Eye (tissue), 1 donor: Measurements from ENCODE around the gene MCRIP2.
A peak's percentile ranks its signal among the peaks of the same experiment; 100 is the strongest.

ENCODE experiments used
- DNase-seq: peaks from one replicate; pipeline ENCODE4 v3.0.0-alpha.2; 2015

Gene MCRIP2

DNA sequence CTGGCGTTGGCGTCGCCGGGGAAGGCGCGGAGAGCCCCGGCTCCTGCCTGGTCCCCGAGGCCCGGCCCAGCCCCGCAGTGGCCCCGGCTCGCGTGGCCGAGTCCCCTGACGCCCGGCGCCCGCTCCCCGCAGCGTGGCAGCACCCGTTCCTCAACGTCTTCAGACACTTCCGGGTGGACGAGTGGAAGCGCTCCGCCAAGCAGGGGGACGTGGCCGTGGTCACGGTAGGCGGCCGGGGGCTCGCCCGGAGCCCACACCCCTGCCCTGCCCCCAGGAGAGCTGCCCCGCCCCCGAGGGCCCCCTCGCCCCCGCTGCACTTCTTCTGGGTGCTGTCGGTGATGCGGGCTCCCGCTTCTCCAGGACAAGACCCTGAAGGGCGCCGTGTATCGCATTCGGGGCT, 8.0 kb downstream of the MCRIP2 start:
- DNase-seq: no peak

DNA sequence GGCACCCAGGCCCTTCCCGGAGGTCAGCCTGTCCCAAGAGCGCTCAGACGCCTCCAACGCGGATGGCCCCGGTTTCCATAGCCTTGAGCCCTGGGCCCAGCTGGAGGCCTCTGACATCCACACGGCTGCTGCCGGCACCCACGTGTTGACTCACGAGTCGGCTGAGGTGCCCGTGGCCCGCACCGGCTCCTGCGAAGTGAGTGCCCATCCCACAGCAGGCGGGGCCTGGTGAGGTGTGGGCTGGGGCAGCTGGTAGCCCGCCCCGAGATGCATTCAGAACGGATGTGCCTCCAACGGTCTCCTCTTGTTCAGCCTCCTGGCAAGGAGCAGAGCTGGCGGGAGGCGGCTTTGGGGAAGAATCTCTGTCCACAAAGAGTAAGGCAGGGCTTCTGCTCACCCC, 10.2 kb downstream of the MCRIP2 start:
- DNase-seq: no peak

DNA sequence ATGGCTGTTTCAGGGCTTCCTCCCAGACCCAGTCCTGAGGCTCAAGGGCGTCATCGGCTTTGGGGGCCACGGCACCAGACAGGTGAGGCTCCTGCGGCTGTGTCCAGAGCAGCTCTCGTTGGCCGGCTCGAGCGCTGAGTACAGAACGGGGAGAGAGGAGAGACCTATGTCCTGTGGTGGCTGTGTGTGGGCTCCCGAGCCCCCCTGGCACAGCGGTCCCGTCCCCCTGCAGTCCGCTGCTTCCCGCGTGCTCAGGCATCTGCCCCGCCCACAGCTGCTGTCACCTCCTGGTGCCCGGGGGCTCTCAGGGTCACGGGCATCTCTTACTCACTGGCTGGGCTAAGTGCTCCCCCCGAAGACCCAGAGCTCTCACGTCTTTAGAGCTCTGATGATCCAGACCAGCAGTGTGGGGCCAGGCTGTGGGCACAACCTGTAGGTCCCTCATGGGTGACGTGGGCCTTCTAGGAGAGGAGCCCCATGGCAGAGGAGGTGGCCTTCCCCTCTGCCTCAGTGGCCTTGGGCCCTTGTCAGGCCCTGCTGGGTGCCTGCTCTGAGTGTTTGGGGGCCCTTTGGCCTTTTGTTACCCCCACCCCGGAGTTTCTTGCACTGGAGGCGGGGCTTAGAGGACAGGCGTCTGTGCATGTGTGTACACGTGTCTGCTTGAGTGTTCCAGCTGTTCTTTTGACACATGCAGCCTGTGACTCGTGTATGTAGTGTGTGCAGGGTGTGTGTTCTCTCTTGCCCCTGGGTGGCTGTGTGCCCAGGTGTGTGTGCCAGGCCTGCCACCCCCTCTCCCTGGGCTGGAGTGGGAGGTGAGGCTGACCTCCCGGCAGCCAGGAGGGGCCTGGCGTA, 11.1 kb downstream of the MCRIP2 start:
- no peak for DNase-seq

DNA sequence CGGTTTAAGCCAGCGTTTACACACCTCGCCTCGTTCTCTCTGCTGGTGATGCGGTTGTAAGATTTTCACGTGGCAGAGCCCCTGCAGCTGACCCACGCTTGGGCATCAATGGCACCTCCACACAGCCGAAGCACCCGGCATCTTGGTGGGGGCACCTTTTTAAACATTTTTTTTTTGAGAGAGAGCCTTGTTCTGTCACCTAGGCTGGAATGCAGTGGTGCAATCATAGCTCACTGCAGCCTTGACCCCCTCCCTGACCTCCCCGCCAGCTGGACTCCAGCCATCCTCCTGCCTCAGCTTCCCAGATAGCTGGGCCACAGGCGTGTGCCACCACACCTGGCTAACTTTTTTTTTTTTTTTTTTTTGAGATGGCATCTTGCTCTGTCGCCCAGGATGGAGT, 12.4 kb downstream of the MCRIP2 start:
- no peak for DNase-seq

DNA sequence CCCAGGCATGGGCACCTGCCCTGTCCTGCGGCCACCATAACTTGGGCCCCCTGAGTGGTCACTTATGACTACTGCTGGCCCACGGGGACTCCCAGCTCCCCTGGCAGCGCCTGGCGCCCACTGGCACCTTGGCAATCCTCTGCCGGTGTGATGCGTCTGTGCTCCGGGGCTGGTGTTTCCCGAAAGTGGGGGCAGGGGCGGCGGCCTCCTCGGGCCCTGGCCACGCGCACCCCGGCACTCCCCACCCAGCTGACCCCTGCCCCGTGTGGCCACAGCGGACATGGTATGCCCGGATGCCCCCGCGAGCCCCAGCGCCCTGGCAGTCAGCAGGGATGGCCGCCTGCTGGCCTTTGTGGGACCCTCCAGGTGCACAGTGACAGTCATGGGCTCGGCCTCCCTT, 15.9 kb downstream of the MCRIP2 start:
- DNase-seq: no peak

DNA sequence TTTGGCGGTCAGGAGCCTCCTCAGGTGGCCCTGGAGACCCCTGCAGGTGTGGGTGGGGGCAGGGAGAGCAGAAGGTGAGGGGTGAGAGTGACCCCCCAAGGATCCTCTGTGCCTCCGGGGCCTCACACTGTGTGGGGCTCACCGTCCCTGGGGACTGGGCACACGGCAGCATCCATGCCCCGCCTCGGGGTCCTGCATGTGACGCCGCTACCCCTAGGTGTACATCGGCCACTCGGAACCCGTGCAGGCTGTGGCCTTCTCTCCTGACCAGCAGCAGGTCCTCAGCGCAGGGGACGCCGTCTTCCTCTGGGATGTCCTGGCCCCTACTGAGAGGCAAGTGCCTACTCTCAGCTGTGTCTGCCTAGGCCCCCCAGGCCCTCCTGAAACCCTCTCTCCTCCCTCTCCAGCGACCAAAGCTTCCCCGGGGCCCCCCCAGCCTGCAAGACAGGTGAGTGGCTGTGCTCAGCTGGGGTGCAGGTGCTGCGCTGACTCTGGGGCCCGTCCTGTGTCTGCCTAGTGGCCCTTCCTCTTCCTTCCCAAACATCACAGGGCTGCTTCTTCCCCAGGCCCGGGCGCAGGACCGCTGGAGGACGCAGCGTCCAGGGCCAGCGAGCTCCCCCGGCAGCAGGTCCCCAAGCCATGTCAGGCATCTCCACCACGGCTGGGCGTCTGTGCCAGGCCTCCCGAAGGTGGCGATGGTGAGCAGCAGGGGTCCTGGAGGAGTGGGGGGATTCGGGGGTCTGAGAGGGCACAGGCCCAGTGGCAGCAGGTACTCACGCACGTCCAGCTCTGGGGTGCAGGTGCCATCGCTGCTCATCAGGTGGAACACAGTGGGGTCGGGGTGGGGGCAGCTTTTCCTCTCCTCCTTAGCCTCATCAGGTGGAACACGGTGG, 17.3 kb downstream of the MCRIP2 start:
- no peak for DNase-seq

DNA sequence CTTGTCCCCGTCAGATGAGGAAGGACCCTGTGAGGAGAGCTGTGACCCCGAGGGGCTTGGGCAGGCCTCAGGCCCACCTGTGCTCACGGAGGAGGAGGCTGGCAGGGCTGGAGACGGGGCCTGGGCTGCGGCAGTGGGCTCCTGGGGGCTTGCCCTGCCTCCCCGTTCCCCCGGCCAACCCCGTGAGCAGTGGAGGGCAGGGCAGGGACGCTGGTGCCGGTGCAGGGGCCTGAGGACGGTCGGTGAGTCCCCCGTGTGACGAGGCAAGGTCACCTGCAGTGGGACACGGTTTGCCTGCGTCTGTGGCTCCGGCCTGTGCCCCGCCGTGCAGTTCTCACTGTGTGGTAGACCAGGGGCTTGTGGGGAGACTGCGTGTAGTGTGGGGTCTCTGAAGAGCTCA, 18.0 kb downstream of the MCRIP2 start:
- no peak for DNase-seq

DNA sequence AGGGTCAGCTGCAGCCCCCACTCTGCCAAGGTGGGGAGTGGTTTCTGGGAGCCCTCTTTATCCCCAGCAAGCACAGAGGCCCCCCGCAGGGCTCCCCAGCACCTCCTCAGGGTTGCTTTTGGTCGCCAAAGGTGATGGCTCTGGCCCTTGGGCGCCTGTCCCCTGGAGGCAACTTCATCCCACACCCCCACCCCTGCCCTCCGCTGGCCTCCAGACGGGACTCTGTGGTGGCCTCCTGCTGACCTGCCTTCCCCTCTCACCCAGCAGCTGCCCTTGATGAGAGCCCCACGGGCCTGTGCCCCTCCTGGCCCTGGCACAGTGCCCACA, 18.5 kb downstream of the MCRIP2 start:
- DNase-seq: no peak

DNA sequence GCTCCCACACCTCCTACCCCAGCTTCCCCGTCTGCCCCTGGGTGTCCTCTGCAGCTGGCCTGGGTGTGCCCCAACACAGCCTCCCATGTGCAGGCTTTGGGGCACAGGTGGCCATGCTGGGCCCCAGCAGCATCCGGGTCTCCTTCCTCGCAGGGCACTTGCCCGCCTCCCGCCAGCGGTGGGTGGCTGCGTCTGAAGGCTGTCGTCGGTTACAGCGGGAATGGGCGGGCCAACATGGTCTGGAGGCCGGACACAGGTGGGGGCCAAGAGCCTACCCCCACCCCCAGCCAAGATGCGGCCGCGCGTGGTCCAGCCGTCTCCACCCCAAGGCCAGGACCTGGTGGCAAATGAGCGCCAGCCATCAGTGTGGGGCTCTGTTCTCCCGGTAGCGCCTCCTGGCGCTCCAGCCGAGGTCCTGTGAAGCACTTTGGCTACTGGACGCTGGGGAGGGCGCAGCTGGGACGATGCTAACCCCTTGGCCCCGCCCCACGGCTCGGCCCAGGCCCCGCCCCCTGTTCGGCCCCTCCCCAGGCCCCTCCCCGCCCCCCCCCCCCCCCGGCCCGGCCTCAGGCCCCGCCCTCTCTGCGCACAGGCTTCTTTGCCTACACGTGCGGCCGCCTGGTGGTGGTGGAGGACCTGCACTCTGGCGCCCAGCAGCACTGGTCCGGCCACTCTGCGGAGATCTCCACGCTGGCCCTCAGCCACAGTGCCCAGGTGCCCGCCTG, 19.0 kb downstream of the MCRIP2 start:
- peak; percentile 92 for DNase-seq

DNA sequence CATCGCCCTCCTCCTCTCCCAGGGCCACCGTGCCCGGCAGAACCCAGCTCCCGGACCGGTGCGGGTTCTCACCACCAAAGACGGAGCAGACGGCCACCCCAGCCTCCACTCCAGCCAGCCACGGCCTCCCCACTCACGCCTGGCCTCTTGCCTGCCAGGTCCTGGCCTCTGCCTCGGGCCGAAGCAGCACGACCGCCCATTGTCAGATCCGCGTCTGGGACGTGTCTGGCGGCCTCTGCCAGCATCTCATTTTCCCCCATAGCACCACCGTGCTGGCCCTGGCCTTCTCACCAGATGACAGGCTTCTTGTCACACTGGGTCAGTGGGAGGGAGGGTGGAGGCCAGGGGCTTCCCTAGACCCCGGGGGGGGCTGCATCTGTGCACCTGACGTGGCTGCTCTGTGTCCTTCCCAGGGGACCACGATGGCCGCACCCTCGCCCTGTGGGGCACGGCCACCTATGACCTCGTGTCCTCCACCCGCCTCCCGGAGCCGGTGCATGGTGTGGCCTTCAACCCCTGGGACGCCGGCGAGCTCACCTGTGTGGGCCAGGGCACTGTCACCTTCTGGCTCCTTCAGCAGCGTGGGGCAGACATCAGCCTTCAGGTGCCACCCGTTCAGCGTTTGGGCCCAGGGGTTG, 19.7 kb downstream of the MCRIP2 start:
- no peak for DNase-seq

DNA sequence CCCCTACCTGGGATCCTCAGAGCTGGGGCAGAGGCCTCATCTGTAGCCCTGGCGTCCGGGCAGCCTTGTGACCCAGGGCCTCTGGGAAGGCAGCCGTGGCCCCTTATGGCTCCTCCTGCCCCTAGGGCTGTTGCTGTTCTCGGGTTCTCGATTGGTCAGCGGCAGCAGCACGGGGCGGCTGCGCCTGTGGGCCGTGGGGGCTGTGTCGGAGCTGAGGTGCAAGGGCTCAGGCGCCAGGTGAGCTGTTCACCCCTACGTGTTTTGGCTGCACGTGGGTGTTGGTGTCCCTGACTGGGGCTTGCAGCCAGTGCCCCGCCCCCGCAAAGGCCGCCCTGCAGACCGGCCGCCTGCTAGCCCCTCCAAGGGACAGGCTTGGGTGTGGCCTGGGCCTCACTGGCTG, 20.5 kb downstream of the MCRIP2 start:
- no peak for DNase-seq

DNA sequence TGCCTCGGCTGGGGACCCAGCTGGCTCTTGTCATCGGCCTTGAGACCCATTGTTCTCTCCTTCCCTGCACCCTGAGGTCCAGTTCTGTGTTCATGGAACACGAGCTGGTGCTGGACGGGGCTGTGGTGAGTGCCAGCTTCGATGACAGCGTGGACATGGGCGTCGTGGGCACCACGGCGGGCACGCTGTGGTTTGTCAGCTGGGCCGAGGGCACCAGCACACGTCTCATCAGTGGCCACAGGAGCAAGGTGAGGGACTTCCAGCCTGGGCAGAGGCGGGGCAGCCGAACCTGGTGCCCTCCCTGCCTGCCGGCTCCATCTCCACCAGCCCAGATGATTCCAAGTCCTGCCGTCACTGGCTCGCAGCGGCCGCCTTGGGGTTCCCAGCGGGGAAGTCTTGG, 21.0 kb downstream of the MCRIP2 start:
- DNase-seq: no peak

DNA sequence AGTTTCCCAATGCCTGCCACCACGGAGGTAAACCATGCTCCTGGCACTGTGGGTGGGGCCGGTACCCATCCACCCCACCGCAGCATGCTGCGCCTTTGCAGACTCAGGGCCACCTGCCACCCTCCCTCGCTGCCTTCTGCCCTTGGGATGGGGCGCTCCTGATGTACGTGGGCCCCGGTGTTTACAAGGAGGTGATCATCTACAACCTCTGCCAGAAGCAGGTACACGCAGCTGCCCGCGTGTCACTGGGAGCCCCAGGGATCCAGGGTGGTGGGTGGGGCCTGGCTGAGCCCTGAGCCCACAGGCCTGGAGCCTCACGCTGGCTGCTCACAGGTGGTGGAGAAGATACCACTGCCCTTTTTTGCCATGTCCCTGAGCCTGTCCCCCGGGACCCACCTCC, 24.9 kb downstream of the MCRIP2 start:
- DNase-seq: no peak

DNA sequence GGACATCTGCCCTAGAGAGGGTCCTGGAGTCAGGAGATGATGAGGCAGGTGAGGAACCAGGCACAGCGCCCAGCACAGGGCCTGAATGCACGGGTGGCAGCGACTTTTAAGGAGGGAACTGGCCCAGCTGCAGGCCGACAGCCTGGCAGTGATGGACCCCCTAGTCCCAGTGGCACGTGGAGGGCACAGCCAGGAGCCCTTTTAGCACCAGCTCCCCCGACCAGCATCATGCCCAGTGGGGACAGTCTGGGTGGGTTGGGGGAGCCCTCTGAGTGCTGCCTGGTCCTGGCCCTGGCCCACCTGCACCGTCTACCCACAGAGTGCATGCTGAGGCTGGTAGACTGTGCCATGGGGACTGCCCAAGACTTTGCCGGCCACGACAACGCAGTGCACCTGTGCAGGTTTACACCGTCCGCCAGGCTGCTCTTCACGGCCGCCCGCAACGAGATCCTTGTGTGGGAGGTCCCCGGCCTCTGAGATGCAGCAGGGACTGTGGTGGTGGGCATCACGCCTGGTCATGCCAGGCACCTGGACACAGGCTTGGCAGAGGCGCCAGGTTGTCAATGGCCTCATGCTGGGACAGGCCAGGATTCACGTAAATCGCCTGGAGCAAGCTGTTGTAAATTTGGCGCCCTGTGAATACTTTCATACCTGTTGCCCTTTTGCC, 25.6 kb downstream of the MCRIP2 start:
- no peak for DNase-seq

DNA sequence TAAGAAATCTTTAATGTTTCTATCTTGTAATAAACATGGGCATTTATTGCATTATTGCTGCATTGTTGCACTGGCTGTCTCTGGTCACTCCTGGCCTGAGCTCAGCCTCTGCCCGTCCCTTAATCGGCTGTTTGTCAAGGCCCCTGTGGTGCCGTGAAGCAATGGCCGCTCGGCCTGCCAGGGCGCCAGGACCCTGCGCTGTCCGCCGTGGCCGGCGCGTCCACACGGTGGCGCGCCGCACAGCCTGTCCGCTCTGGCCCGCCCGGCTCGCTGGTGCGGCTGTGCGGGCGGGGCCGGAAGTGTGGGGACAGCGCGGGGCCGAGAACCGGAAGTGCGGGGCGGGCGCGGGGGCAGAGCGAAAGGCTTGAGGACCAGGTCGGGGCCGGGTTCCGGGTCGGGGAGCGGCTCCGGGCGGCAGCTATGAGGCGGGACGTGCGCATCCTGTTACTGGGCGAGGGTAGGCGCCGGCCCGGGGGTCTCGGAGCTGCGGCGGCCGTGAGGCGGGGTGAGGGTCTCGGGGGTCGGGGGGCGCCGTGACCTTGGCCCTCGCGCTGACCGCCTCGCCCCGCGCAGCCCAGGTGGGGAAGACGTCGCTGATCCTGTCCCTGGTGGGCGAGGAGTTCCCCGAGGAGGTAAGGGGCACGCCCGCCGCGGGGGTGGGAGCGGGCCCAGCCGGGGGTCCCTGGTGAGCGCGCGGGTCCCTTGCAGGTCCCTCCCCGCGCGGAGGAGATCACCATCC, 26.3 kb downstream of the MCRIP2 start, which contains the start of gene RHOT2:
Gene RHOT2, plus strand, starts transcription at position 353 of the 739 bp plus-strand sequence. Its CDS starts 68 bp downstream, at position 421.
- DNase-seq: peak; percentile 95

DNA sequence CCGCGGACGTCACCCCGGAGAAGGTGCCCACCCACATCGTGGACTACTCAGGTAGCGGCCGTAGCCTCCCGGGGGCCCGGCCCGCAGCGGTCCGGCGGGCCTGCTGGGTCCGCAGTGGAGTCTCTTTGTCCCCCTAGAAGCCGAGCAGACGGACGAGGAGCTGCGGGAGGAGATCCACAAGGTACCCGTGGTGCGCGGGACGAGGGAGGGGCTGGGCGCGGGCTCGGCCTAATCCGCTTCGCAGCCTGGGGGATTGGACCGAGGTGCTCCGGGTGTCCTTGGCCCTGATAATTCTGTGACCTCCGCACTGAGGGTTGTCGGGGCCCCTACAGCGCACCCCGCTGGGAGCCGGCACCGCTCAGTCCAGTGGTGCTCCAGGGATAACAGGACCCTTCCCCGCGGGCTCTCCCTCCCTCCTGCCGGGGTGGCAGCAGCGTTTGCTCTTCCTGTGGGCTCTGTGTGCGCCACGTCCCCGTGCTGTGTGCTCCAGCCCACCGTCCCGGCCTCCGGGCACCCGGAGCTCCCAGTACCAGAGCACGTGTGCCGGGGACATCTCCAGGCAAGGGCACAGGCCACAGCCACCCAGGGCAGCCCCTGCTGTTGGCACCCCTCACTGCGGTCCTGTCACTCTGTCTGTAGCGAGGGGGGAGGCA, 27.0 kb downstream of the MCRIP2 start:
- DNase-seq: peak; percentile 13

DNA sequence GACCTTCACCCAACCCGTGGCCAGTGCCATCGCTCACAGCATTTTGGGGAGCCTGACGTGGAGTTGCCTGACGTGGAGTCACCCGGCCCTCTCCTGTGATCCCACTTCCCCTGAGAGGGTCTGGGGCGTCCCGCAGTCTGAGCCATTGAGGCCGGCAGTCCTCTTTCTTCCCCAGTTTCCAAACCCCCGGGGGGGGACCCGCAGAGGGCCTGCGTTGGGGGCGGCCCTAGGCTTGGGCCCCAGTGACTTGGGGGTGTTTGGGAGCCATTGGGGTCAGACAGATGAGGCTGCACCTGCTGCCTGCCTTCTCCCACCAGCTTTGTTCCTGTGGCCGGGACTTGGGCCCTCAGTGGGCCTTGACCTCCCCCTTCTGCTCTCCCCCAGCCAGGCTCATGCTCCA, 28.0 kb downstream of the MCRIP2 start:
- no peak for DNase-seq

DNA sequence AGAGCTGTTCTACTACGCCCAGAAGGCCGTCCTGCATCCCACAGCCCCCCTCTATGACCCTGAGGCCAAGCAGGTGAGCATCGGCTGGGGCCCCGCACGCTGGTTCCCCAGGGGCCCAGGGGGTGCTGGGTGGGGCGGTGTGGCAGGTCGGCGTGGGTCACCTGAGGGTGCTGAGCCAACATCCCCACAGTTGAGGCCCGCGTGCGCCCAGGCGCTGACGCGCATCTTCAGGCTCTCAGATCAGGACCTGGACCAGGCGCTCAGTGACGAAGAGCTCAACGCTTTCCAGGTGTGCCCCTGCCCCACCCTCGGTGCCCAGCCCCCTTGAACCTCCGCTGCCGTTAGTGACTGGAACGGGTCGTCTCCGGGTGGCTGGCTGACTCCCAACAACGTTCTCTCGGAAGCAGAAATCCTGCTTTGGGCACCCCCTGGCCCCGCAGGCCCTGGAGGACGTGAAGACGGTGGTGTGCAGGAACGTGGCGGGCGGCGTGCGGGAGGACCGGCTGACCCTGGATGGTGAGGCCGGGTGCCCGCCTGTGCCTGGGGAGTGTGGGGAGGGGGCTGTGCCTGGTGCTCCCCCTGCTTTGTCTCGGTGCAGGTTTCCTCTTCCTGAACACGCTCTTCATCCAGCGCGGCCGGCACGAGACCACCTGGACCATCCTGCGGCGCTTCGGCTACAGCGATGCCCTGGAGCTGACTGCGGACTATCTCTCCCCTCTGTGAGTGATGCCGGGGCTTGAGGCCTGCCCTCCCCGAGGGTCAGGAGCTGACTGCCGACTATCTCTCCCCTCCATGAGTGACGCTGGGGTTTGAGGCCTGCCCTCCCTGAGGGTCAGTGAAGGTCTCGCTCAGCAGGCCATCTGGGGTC, 29.1 kb downstream of the MCRIP2 start:
- no peak for DNase-seq

DNA sequence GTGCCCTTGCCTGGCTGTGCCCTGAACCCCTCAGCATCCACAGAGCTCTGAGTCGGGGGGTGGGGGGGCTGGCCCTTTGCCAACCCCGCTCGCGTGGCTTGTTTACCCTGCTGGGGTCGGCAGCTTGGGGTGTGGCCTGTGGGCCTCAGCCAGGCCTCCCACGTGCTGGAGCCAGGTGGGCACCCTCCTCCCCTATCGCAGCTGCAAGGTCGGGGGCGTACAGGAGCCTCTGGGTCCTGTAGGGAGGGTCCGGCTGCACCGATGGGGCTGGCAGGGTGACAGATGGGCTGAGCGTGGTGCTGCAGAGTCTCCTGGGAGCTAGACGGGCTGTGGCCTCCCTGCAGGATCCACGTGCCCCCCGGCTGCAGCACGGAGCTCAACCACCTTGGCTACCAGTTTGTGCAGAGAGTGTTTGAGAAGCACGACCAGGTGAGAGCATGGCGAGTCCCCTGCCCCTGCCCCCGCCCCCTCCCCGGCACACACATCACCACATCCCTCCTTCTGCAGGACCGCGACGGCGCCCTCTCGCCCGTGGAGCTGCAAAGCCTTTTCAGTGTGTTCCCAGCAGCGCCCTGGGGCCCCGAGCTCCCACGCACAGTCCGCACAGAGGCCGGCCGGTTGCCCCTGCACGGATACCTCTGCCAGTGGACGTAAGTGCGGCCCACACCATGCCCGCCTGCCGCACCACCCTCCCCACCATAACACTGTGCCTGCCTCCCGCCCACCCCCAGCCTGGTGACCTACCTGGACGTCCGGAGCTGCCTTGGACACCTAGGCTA, 29.9 kb downstream of the MCRIP2 start:
- DNase-seq: no peak
